ENCODE data around the gene GFOD1. TPM values are rescaled to one million over a fixed set of nuclear protein-coding genes. Genes with fewer than 3 reads are reported as not detected.
"Not testable (repeated sequence)": the region's sequence is repeated elsewhere in the genome, so short reads cannot be mapped to it uniquely, and the experiment has no call there.

Gene GFOD1
- polyA plus RNA-seq, 3 donors = 1.5 to 1.9 (median 1.5) TPM

DNA sequence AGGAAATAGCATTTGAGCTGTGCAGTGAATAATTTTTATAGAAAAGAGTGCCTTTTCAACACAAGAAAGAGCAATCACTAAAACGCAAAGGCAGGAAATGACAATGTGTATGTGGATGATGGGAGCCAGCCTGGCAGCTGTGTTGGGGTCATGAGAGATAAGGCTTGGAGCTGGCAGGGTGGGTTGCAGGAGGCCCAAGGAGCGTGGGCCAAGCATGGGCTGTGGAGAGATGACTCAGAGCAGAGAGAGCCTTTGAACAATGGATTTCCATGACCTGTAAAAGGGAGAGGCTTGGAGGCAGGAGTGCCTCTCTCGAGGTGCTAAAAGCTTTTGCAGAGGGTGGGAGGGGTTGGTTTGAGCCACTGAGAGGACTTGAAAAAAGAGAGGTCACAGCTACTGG, 152.4 kb downstream of the GFOD1 start:
- DNase-seq (ENCODE audit: low read depth in 3 of 3, low spot score in 2 of 3) = no peak

GRCh38 chr6:13332349-13332706, 155.1 kb downstream of the GFOD1 start:
- DNase-seq (ENCODE audit: low read depth in 3 of 3, low spot score in 2 of 3) = no peak

DNA sequence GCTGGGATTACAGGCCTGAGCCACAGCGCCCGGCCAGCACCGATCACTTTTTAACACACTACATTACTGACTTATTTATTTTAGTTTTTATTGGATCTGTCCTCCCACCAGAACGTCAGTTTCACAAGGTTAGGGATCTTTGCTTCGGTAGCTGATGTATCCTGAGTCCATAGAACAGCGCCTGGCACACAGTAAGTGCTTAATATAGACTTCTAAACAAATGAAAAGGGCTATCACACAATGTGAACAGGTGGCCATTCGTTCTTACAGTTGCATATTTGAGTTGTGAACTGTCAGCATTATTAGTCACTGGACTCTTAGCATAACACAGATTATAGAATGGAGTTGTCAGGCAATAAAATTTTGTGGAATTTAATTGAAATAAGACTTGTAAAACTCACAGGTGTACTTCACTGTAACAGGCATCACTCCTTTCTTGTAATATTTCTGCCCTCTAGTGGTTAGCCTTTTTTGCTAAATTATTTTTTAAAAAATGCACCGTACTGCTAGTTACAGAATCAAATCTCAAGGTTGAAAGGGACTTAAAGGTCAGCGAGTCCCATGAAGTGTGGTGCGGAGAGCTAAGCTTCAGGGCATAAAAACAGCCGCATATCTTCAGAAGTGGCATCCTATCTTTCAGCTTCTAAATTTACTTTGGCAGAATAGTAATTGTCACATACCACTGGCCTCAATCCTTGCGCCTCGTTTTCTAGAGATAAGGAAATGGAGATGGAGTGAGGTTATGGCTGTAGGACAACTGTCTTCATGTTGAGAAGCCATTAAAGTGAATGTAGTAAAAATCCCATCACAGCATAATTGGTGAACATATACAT, 155.7 kb downstream of the GFOD1 start:
- DNase-seq (ENCODE audit: low read depth in 3 of 3, low spot score in 2 of 3) = no peak

DNA sequence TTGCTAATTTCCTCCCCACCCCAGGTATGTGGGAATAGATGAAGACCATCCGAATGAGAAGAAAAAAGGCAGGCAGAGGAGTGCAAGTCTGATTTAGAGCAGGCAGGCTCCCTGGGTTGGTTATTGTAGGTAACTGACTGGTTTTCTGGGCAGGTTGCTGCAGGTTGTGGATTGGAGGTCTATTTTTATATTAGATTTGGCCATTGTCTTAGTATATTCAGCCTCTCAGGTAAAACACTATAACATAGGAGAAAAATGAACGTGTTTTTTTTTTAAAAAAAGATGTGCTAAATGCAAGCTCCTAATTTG, 158.6 kb downstream of the GFOD1 start:
- no peak for DNase-seq (ENCODE audit: low read depth in 3 of 3, low spot score in 2 of 3)

DNA sequence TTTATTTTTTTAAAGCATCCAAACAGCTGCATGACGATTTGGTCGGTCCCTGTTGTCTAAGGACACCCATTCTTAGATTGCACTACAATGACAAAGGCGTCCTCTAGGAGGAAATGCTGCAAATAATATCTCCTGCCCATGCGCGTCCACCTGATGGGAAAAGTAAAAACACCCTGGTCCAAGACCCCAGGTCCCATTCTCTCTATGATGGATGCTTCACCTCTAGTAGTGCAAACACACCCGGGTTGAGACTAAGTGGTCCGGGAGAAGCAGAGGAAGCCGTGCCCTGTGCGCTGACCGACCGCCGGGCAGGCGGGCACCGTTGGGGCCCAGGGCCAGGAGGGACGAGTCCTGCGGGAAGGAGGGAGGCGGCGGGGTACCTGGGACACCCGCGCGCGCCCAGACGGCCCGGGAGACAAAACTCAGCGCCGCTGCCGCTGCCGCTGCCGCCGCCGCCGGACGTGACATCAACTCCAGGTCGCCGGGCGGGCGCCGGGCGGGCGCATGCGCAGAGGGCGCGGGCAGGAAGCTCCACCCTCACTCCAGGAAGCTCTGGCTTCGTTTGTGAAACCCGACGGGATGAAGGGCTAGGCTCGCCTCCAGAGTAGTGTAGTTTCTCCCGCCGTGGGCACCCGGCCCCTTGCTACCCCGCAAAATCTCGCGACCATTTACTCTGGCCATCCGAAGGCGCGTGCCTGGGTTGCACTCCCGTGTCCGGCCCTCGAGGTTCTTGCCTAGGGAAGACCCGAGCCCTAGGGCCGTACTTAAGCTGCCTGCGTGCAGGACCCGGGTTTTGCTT, 159.1 kb downstream of the GFOD1 start, which contains the start of gene TBC1D7:
TSS of gene TBC1D7 (minus strand) at position 462 of the 799 bp plus-strand sequence. CDS start 1,639 bp downstream, outside the sequence.
- peak; percentile 77 to 78 (median 77) for DNase-seq (ENCODE audit: low read depth in 3 of 3, low spot score in 2 of 3)

DNA sequence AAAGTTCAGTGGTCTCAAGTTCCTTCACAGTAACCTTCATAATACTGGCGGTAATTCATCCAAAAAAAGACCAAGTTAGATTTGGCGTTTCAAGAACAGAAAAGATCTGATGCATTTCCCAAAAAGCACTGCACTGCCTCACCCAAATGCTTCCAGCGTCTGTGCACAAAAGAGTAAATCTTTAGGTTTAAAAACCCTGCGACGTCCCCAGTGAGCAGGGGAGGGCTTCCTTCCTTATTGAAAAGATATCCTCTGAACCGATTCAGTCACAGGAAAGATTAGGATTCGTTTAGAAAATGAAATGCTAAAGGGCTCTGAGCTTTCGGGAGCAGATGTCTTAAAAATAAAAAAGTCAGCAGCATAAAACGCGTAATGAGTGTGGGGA, 159.7 kb downstream of the GFOD1 start:
- no peak for DNase-seq (ENCODE audit: low read depth in 3 of 3, low spot score in 2 of 3)

- DNase-seq (ENCODE audit: low read depth in 3 of 3, low spot score in 2 of 3) = not testable (repeated sequence)
These were observed 161.3 kb downstream of the GFOD1 start for GRCh38 chr6:13326031-13326586.

DNA sequence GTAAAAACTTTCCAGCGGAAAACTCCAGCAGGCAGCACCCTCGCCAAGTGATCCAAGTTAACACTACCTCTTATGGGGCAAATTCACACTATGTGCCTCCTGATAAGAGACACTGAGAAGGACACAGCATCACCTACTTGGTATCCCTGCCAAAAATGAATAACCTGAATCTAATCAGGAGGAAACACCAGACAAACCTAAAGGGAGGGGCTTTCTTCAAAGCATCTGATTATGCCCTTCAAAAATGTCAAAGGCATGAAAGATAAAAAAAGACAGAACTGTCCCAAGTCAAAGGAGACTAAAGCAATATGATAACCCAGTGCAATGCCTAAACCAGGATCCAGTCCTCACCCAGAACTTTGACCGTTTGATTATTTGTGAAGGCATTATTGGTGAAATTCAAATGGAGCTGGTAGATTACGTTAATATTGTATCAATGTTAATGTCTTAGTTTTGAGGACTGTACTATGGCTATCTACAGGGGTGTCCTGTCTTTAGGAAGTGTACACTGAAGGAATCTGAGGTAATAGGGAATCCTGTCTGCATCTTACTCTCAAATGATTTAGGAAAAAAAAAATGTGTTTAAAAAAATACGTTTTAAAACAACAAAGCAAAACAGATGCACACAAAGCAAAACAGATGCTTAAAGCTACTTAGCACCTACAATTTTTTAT, 167.4 kb downstream of the GFOD1 start:
- DNase-seq (ENCODE audit: low read depth in 3 of 3, low spot score in 2 of 3) = no peak

DNA sequence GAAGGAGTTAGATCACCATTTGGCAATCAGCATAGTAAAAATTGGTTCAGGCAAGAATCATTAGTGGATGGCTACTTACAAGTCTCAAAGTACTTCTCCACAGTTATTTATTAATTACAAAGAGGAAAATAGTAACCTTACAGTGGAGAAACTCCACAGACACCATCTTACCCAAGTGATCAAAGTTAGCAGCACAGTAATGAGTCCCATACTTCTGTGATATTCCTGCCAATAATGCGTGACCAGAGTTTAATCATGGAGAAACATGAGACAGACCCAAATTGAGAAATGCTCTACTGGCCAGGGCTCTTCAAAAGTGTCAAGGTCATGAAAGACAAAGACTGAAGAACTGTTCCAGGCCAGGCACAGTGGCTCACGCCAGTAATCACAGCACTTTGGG, 168.6 kb downstream of the GFOD1 start:
- no peak for DNase-seq (ENCODE audit: low read depth in 3 of 3, low spot score in 2 of 3)

DNA sequence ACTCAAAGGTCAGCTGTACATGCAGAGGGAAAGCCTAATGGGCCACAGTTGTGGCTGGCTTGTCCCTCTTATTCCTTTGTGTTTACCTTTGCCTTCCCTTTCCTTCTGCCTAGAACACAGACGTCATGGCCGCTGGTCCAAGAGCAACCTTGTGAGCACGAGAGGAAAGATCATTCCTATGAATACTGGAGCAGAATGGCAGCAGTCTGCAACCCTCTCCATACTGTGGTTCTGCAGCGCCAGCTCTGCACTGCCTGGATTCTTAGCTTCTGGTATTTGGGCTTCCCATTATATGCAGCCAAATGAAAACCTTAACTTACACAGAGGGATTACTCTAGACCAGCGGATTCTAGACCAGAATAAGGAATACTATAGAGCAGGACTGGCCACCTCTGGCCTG, 171.5 kb downstream of the GFOD1 start:
- no peak for DNase-seq (ENCODE audit: low read depth in 3 of 3, low spot score in 2 of 3)

DNA sequence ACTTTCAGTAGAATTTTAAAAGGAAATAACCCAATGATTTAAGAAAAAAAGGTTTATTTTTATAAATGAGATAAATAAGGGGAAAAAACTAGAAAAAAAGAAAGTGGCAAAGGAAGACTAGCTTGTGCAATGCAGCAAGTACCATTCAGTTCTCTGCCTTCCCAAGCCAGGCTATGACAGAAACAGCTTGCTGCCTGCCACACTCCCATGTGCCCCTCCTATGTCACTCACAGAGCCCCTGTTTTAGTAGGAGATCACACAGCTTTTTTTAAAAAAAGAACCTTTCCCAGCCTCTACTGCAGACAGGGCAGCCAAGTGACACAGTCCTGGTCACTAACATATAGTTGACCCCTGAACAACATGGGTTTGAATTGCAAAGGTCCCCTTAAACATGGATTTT, 172.6 kb downstream of the GFOD1 start:
- no peak for DNase-seq (ENCODE audit: low read depth in 3 of 3, low spot score in 2 of 3)

GRCh38 chr6:13311155-13311554, 176.2 kb downstream of the GFOD1 start:
- DNase-seq (ENCODE audit: low read depth in 3 of 3, low spot score in 2 of 3) = no peak

GRCh38 chr6:13308332-13308731, 179.1 kb downstream of the GFOD1 start:
- no peak for DNase-seq (ENCODE audit: low read depth in 3 of 3, low spot score in 2 of 3)

Other genes with a start within 250 kb of the GFOD1 start
- gene TBC1D7, start 159.1 kb downstream of the GFOD1 start, polyA plus RNA-seq (ENCODE audit: insufficient read length in 3 of 3) = 10 to 100 TPM; 33.0 to 44.9 (median 39.8) TPM
- 10 to 100 TPM; 15.5 to 19.9 (median 18.8) TPM for gene SIRT5, start 87.0 kb upstream of the GFOD1 start, polyA plus RNA-seq (ENCODE audit: insufficient read length in 3 of 3)
- 100 to 1,000 TPM in 1 of 3 donors, 10 to 100 TPM in 2; 94.6 to 101 (median 97.3) TPM for gene NOL7, start 127.7 kb upstream of the GFOD1 start, polyA plus RNA-seq (ENCODE audit: insufficient read length in 3 of 3)
- 10 to 100 TPM; 46.6 to 48.8 (median 48.0) TPM for gene RANBP9, start 224.2 kb upstream of the GFOD1 start, polyA plus RNA-seq (ENCODE audit: insufficient read length in 3 of 3)